NCI-H1092 treated with DMSO at 0.1 percent for 48 hours (cell line): ENCODE measurements around the gene WIZ.
"Not testable (repeated sequence)": the region's sequence is repeated elsewhere in the genome, so short reads cannot be mapped to it uniquely, and the experiment has no call there.

Source experiments
- DNase-seq: peaks from one replicate; lab custom pipeline; 2025; lab: John Stamatoyannopoulos, UW

The WIZ gene

DNA sequence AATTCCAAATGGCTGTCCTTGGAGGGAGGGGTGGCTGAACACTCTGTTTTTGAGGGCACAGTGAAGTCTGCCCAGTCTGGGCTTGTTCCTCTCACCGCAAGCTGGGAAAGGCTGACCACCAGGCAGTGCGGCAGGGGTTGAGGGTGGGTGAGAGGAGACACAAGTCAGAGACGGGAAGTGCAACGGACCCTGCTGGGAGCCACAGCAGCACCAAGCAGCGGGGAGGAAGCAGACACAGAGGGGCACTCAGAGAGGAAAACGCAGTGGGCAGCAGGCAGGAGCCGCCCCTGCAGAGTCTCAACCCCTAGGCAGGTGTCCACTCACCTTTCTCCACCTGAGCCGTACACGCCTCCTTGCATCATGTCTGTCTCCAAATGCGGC, 46.6 kb downstream of the WIZ start:
- DNase-seq = no peak

DNA sequence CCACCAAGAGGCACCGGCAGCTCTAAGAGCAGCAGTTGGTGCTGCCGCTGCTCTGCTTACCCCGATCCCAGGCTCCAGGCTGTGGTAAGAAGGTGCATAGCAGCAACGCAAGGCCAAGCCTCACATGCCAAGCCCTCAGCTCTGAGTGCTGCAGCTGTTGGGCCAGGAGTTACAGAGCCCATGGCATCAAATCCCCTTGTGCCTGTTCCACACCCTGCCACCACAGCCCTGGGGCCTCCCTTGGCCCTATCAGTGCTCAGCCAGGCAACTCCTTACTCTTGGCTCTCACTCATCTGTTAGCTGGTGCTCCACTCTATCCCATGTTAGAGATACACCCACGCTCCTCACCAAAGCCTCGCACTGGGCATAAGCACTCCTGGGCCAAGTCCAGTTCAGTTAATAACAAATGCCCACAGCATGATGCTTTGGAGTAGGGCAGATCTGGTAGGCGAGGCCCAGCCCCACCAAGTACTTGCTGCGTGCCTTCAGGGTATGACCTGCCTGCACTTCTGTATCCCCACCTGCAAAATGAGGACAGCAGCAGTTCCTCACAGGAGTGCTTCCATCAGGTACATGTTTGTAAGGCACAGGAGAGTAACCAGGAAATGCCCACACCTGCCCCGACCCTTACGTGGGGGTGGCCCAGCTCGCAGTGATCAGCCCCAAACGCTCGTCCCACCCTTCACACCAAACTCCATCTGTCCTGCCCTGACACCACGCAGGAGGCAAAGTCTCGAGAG, 47.2 kb downstream of the WIZ start:
- no peak for DNase-seq

DNA sequence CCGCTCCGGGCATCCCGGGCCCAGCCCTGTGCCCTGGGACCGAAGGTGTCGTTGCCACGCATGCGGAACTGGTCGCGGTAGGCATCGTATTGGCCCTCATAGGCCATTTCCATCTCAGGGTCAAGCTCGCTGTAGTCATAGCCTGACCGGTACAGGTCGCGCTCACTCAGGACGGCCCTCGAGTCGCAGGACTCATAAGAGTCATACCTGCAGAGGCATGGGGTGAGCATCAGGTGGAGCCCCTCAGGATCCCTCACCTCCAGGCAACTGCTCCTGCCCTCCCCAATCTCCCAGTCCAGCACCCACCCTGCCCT, 48.4 kb downstream of the WIZ start:
- DNase-seq = no peak

DNA sequence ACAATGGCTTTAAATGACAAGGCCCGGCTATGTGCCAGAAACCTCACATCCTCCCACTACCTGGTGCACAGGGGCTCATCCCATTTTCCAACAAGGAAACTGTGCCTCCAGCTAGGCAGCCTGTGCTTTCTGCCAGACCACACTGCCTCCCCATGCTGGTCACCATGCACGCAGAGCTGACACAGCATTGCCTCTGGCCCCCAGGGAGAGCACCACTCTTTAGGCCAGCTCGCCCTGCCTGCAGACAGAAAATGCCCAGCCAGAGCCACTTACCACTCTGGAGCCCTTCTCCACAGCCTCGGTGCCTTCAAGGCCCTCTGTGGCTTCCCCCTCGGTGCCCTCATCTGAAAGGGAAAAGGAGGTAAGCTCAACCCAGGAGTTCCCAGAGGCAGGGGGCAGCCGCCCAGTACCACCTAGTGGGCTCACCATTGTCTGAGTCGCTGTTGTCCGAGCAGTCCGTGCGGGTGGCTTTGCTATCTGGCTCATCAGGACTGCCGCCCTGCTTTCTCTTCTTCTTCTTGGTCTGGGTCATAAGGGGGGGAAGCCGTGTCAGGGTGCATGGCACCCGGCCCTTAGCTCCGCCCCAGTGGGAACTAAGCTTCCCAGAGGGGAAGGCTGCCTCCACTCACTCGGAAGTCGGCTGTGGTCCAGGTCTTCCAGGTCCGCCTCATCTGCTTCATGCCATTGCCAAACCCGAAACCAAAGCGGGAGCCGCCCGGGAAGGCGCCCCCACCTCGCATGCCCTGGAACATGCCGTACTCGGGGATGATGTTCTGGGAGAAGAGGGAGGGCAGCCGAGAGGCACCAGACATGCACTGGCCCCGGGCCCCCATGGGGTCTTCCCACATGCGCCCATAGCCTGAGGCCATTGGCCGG, 49.0 kb downstream of the WIZ start:
- DNase-seq = no peak

DNA sequence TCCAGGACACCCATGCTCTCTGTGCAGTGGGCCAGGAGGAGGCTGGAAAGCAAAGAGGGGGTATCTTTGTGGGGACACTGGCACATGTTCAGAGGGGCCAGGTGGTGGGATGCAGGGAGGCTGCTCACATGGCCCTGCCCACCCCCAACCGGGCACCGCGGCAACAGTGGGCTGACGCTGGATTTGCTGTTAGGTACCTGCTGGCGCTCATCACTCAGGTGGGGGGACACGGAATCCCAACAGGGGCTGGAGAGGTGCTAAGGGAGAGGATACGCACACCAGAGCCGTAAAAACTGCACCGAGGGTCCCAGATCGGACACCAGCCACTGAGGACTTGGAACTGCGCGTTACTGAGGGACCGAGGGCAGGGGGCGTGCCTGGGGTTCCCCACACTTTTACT, 50.1 kb downstream of the WIZ start:
- DNase-seq = no peak

DNA sequence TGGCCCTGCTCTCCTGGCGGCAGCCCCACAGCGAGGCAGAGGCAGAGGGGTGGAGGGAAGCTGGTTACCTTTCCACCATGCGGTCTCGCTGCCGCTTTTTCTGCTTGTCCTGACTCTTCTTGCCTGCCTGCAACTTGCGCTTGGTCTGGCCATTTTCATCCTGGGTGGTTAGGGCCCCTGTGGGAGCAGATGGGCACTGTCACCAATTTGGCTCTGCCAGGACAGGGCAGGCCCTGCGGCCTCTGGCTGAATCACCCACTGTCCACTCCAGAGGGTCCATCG, 50.6 kb downstream of the WIZ start:
- no peak for DNase-seq

DNA sequence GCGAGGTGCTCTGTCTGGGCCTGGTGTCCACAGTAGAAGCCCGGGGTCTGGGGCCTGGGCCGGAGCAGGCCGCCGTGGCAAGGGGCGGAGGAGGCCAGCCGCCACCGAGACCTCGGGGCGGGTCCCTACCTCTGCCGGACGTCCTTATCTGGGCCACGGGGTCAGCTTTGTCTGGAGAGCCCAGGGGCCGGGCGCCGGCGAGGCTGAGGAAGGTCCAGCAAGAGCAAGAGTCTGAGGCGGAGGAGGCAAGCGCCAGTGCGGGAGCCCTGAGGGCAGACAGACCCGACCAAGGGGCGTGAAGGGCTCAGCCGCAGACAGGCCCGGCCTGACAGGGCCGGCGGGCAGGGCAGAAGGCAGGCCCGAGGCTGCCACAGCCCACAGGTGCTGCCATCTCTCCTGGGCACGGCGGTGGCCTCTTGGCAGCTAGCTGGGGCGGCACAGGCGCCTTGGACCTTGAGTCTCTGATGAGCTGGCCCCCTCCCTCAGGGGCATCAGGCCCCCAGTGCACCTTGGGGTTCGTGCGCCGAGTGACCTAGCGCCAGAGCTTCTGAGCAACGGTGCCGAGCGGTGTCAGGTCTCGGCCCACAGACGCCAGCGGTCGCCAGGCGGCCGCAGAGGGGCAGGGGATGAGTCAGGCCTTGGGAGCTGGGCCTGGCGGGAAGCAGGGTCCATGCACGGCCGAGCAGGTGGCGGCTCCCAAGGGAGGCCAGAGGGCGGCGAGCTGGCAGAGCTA, 51.1 kb downstream of the WIZ start:
- no peak for DNase-seq

DNA sequence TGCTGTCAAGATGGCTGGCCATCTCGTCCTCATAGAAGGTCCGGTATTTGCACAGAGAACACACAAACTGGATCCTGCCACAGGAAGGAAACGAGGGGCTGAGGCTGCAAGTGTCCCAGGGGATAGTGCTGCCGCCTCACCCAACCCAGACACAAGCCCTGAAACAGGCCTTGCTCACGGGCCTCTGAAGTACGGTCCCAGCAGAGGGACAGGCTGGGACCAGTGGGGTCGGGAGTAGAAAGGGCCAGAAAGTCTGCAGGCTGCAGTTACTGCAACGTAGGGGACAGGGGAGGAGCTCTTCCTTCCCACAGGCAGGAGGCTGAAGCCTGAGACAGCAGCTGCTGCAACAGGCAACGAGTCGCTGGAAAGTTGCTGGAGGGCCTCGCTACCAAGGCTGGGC, 52.0 kb downstream of the WIZ start:
- no peak for DNase-seq

DNA sequence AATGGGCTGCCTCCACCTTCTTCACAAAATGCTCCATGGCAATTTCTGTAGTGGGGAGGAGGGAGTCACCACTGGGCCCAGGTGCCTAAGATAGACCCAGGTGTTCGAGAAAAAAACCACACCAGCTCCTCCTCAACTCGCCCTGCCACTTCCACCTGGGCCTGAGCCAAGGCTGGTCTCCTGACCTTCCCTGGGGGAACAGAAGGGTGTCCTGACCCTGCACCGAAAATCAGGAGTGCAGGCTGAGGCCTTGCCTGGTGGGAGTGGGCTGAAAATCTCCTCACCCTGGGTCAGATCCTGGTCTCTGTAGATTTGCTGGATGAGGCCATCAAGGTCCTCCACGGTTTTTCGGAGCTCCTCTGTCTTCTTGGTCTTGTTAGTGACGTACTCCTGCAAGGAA, 52.5 kb downstream of the WIZ start:
- no peak for DNase-seq

DNA sequence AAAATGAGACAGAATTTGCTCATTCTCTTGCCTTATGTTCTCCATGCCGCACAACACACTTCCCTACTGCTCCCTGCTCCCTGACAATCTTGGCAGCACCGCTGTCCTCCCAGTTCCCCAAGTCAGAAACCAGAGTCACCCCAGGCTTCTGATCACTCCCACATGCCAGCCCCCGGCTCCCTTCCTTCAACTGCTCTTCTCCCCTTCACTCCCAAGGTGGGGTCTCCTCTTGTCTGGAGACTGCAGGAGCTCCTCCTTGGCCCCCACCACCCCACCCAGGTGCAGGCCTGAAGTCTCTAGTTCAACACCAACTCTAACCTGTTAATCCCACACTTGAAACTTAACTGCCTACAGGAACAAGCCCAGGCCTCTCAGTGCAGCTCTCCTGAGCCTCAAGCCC, 53.3 kb downstream of the WIZ start:
- DNase-seq = no peak

DNA sequence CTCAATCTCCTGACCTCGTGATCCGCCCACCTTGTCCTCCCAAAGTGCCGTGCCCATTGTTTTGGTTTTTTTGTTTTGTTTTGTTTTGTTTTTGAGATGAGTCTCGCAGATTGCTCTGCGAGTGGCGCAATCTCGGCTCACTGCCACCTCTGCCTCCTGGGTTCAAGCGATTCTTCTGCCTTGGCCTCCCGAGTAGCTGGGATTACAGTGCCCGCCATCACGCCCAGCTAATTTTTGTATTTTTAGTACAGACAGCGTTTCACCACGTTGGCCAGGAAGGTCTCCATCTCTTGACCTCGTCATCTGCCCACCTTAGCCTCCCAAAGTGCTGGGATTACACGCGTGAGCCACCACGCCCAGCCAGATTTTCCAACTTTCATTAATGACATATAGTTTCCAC, 54.5 kb downstream of the WIZ start:
- not testable (repeated sequence) for DNase-seq

DNA sequence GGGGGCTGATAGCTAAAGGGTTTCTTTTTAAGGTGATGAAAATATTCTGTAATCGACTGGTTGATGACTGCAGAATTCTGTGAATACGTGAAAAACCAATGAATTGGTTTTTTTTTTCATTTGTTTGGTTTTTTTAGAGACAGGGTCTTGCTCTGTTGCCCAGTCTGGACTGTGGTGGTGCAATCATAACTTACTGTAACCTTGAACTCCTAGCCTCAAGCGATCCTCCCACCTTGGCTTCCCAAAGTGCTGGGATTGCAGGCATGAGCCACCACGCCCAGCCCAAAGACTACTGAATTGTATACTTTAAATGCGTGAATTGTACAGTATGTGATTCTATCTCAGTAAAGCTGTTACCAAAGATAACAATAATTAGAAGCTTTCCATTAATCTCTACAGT, 55.3 kb downstream of the WIZ start:
- DNase-seq = no peak

DNA sequence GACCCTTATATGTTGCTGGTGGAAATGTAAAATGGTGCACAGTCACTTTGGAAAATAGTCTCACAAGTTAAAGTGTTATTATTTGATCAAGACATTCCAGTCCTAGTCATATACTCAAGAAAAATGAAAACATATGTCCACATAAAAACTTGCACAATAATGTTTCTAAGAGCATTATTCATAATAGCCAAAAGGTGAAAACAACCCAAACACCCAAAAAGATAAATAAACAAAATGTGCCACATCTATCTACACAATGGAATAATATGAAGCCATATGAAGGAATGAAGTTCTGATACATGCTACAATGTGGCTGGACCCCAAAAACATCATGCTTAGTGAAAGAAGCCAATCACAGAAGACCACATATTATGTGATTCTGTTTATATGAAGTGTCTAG, 55.8 kb downstream of the WIZ start:
- DNase-seq = no peak

DNA sequence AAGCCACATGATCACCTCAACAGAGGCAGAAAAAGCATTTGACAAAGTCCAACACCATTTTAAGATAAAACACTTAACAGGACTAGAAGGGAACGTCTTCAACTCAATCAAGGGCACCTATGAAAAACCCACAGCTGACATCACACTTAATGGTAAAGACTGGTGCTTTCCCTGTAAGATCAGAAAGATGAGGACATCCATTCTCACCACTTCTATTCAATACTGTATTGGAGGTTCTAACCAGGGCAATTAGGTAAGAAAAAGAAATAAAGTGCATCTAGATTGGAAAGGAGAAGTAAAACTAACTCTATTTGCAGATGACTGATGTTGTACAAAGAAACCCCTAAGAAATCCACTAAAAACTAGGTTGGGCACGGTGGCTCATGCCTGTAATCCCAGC, 58.9 kb downstream of the WIZ start:
- DNase-seq = no peak

DNA sequence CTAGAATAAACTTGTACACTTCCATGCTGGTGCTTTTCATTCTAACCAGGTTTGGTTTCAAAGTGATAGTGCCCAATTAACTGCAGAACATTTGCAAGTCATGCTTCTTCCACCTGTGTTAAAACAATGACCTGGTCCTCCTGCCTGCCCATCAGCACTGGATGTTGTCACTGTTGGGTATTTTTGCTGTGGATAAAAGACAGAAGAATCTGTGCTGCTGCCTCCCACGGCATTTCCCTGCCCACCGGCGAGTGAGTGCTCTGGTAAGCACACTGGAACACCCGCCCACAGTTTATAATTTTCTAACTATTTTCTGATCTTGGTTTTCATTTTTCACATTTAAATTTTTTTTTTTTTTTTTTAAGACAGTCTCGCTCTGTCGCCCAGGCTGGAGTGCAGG, 67.9 kb downstream of the WIZ start:
- DNase-seq = no peak

DNA sequence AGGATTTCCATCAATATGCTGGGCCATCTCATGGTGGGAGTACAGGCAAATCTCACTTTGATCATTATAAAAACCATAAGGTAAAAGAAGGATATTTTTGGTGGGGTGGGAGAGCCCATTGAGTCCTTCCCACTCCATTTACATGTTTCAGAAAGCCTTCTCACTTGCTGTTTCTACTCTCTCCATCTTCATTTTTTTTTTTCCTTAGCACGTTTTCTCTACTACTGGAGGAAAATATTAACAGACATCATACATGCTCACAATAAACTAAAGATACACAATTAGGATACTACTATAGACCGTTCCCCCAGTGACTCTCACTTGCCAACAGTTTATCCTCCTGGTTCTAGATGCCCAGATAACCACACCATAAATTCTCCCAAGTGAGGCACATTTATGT, 68.3 kb downstream of the WIZ start:
- no peak for DNase-seq

DNA sequence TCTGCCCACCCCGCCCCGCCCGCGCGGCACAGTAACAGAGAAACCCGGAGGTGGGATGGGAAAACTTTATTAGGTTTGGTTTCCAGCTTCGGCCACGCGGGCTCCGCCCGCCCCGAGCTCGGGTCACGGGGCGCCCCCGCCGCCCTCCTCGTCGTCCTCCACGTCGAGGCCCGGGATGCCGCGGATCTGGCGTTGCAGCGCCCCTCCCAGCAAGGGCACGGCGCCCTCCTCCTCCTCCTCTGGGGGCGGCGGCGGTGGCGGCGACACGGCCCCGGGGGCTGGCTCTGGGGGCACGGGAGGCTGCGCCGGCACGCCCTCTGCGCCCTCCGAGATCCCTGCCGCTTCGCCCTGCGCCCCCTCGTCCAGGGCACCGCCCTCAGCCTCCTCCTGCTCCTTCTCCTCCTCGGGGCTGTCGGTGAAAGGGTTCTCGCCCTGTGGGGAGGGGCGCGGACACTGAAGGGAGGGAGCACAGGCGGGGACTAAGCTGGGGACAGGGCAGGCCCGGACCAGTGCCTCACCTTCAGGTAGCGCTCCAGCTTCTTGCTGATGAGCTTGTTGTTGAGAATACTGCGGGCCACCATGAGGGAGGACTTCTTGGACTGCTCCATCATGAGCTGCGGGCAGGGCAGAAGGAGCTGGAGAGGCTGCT, 69.6 kb downstream of the WIZ start:
- DNase-seq = peak; percentile 55

DNA sequence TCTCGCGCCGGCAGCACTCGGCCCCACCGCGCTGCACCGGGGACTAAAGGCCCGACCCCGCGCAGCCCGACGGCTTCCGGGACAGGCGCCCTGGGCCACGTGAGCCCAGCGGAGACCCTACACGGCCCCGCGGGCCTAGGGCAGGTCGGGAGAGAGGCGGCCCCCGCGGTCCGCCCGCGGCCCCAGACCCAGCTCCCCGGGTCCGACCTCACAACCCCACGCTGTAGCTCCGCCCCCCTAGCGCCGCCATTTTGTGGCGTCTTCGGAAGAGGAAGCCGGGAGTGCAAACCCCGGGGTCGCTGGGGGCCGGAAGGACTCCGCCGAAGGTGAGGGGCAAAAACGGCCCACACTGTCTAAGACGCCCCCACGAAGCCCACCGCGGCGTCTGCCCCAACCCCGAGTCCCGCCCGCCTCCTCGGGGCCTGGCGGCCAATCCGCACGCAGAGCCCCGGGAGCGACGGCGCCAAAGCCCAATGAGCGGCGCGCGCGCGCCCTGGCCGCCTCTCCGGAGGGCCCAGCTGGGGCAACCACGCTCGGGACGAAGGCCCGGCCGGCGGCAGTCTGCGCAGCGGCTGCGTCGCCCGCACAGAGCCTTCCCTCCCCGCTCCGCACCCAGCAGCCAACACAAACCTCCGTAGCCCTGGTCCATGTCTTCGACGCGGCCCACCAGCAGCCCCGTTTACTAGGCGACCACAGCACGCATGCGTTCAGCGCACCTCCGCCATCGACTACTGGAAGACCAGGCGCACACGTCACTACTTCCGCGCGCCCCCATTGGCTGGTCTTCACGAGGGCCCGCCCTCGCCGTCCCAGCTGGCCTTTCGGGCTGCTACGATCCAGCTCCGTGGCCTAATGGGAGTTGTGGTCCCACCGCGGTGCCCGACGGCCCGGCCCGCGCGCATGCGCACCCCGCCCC, 70.4 kb downstream of the WIZ start, which contains the start of gene AKAP8:
Gene AKAP8, minus strand, starts transcription at position 705 of the 916 bp plus-strand sequence. Its CDS starts 56 bp downstream, at position 649.
- peak; percentile 97 for DNase-seq

DNA sequence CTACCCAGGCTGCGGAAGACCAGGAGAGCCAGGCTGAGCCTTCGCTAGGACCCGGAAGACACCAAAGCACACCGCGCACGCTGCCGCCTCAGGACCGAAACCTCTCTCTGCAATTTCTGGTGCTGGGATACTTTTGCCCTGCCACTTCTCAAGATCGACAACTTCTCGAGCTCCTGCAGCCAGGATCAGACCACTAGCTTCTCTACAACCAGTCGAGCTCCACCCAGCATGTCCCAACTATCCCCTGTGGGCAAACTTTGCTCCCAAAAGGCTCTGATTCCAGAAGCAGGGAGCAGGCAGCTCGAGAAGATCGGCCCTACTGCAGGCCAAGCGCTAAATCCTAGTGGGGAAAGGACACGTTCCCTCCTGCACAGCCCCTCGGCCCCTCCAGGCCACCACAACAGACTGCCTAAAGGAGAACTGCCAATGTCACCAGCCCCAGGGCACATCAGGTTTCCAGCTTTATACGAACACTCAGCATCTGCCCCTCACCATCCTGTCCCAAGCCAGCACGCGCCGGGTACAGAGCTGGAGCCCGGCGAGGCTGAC, 71.1 kb downstream of the WIZ start:
- DNase-seq = peak; percentile 28

DNA sequence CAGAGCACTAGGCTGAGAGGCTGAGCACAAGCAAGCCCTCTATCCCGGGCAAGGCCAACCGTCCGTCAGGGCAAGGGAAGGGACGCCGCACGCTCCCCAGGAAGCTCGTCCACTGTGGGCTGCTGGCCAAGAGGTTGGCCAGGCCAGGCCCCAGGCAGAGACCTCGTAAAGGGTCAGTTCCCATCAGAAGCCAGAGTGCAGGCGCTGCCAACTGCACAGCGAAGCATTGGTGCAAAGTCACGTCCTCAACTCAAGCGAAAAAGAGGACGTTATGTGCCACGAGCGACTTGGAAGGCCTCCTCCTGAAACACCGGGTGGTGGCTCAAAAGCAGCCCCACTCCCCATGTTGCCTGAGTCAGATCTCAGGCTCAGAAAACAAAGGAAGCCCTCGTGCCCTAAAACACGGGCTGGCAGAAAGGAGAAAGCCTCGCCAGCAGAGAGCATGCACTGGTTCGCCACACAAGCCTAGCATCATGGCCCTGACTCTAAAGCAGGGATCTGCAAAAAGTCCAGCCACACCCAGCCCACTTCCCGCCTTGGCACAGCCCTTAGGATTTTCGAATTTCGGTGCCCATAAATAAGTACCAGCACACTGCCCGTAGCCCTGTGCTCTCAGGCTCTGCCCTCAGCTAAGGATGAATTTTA, 74.8 kb downstream of the WIZ start:
- DNase-seq = no peak
